Tibial nerve (tissue), 3 donors: ENCODE data around the gene PERM1.

Experiments
- CTCF ChIP-seq, 5 experiments: fragments of 200-600 bp in 3 of 5; fragments of 450-650 bp in 2 of 5; sonication (generic) in 3 of 5; IDR thresholded peaks; one replicate each; pipeline ENCODE4 v1.5.1; 2016 to 2019; ENCODE audit warnings: antibody characterized with exemption in 5 of 5, mild to moderate bottlenecking in 3 of 5, moderate library complexity in 2 of 5
- POLR2A ChIP-seq, 2 donors: fragments of 450-650 bp; IDR thresholded peaks; one replicate each; pipeline ENCODE4 v1.6.1; 2017; ENCODE audit warnings: antibody characterized with exemption in 2 of 2, mild to moderate bottlenecking in 2 of 2, moderate library complexity in 2 of 2

GRCh38 chr1:980137-980571, 1.7 kb downstream of the PERM1 start:
- TF ChIP-seq CTCF (IDR thresholded peaks at IDR 0.05) (no peak), POLR2A (IDR thresholded peaks at IDR 0.05) (no peak)
